Measurements from ENCODE around the gene GOLGA6L2. TPM values are rescaled to one million over a fixed set of nuclear protein-coding genes. Genes with fewer than 3 reads are reported as not detected.
"Not testable (repeated sequence)": the region's sequence is repeated elsewhere in the genome, so short reads cannot be mapped to it uniquely, and the experiment has no call there.

Gene GOLGA6L2
- polyA plus RNA-seq, 3 donors: not detected

GRCh38 chr15:23415321-23415865 lies 31.6 kb downstream of the GOLGA6L2 start:
- no peak overlapping the region for H2AFZ ChIP-seq (ENCODE audit: insufficient read depth, low read depth, low read length, poor library complexity, severe bottlenecking)
- no peaks in the 10 kb centered on the region for H3K36me3 ChIP-seq (replicated peaks in 1 of 2; ENCODE audit: control insufficient read depth in 1 of 2, insufficient read depth in 2 of 2, low read length in 2 of 2)
- intact Hi-C loops (cut with micrococcal nuclease): no loop called here
- no peaks in the 10 kb centered on the region for H3K27me3 ChIP-seq (ENCODE audit: control insufficient read depth in 2 of 2, insufficient read depth in 2 of 2, low read length in 2 of 2)
- H4K20me1 ChIP-seq (ENCODE audit: insufficient read depth, low read length): no peaks in the 10 kb centered on the region
- WGBS (ENCODE audit: insufficient coverage): 100% methylated on average over 3 of the region's 8 CpGs
- Mint-ChIP-seq H3K27me3 (ENCODE audit: low read depth in 3 of 3) (peaks cover 1 to 3% (median 2%) of the 10 kb centered on the region in 3 donors), H3K4me1 (no peaks in the 10 kb centered on the region), H3K9me3 (peaks cover 0 to 7% (median 2%) of the 10 kb centered on the region in 7 donors), H3K4me3 (no peak overlapping the region), H3K27ac (peak overlapping the region in 1 of 7 donors; percentile 33), H3K36me3 (no peaks in the 10 kb centered on the region)
- H3K79me2 ChIP-seq (ENCODE audit: insufficient read depth, low read length): no peaks in the 10 kb centered on the region
- no peak overlapping the region for H3K4me2 ChIP-seq (replicated peaks; ENCODE audit: extremely low read depth, low read length, poor library complexity, severe bottlenecking)
- no peak for DNase-seq
- H3K4me3 ChIP-seq (replicated peaks in 1 of 3; ENCODE audit: low read depth in 2 of 3, low read length in 3 of 3): no peak overlapping the region
- no peaks in the 10 kb centered on the region for H3K4me1 ChIP-seq (ENCODE audit: control insufficient read depth in 1 of 2, insufficient read depth in 2 of 2, low read length in 2 of 2)
- H3K9ac ChIP-seq (ENCODE audit: insufficient read depth, low read length, poor library complexity, severe bottlenecking): no peak overlapping the region
- H3K9me3 ChIP-seq (replicated peaks in 1 of 2; ENCODE audit: control insufficient read depth in 1 of 2, insufficient read depth in 1 of 2, low read length in 2 of 2): no peaks in the 10 kb centered on the region
- TF ChIP-seq CTCF (IDR thresholded peaks at IDR 0.05): no peak
- no peak overlapping the region for H3K27ac ChIP-seq (ENCODE audit: low read depth in 1 of 2, low read length in 2 of 2)

- no CpG with 5 or more reads among the region's 5 CpGs for WGBS (ENCODE audit: insufficient coverage)
- H3K36me3 Mint-ChIP-seq; H3K4me3 ChIP-seq (replicated peaks in 1 of 3; ENCODE audit: low read depth in 2 of 3, low read length in 3 of 3); H3K4me1 Mint-ChIP-seq; H3K79me2 ChIP-seq (ENCODE audit: insufficient read depth, low read length); H3K36me3 ChIP-seq (replicated peaks in 1 of 2; ENCODE audit: control insufficient read depth in 1 of 2, insufficient read depth in 2 of 2, low read length in 2 of 2); H3K9me3 ChIP-seq (replicated peaks in 1 of 2; ENCODE audit: control insufficient read depth in 1 of 2, insufficient read depth in 1 of 2, low read length in 2 of 2); intact Hi-C loops (cut with micrococcal nuclease); H3K27me3 Mint-ChIP-seq (ENCODE audit: low read depth in 3 of 3); H4K20me1 ChIP-seq (ENCODE audit: insufficient read depth, low read length); H3K27ac ChIP-seq (ENCODE audit: low read depth in 1 of 2, low read length in 2 of 2); H2AFZ ChIP-seq (ENCODE audit: insufficient read depth, low read depth, low read length, poor library complexity, severe bottlenecking); H3K9ac ChIP-seq (ENCODE audit: insufficient read depth, low read length, poor library complexity, severe bottlenecking); H3K4me1 ChIP-seq (ENCODE audit: control insufficient read depth in 1 of 2, insufficient read depth in 2 of 2, low read length in 2 of 2); DNase-seq; H3K27me3 ChIP-seq (ENCODE audit: control insufficient read depth in 2 of 2, insufficient read depth in 2 of 2, low read length in 2 of 2); H3K9me3 Mint-ChIP-seq; H3K4me3 Mint-ChIP-seq; H3K4me2 ChIP-seq (replicated peaks; ENCODE audit: extremely low read depth, low read length, poor library complexity, severe bottlenecking): not testable (repeated sequence)
- peak overlapping the region in 1 of 7 donors; percentile 8 for H3K27ac Mint-ChIP-seq
Measured at GRCh38 chr15:23412881-23413600, 34.0 kb downstream of the GOLGA6L2 start.

All from CD14-positive monocyte (primary cell).